Bronchial epithelial cell (primary cell): ENCODE results near the gene PIEZO1. TPM values are rescaled to one million over a fixed set of nuclear protein-coding genes. Genes with fewer than 3 reads are reported as not detected.

ENCODE experiments used
- DNase-seq: peaks from one replicate; pipeline ENCODE4 v3.0.0-alpha.2; 2010; ENCODE audit warnings: low read depth
- FAIRE-seq: peaks from 2 replicates; lab custom pipeline; 2011; peaks lifted over from hg19 to GRCh38; lab: Jason Lieb, UNC
- H3K27me3 ChIP-seq: 2 replicates; pipeline ENCODE4 v1.5.1; 2011; ENCODE audit warnings: low read length; ENCODE audit not compliant: control insufficient read depth, insufficient read depth
- H3K36me3 ChIP-seq: 2 replicates; pipeline ENCODE4 v1.5.1; 2011; ENCODE audit warnings: low read length; ENCODE audit not compliant: control insufficient read depth, insufficient read depth
- H3K4me3 ChIP-seq: 2 replicates; pipeline ENCODE4 v1.5.1; 2011; ENCODE audit warnings: mild to moderate bottlenecking, low read depth, low read length, control low read depth
- total RNA-seq: library from RNA; depleted of rRNA; stranded (reverse); fragments of >200 nt; gene quantifications from 2 replicates; pipeline ENCODE4 v1.2.1, GENCODE V29; 2014
- TF ChIP-seq, protein P1 (sequence below): IDR thresholded peaks from 2 replicates; pipeline ENCODE4 v1.5.1; 2011; ENCODE audit warnings: mild to moderate bottlenecking, moderate library complexity, low read length, control low read depth, inconsistent platforms; ENCODE audit not compliant: insufficient read depth, severe bottlenecking

The PIEZO1 gene
- total RNA-seq, 1 donor from 2014 or later, result 98.2 TPM

DNA sequence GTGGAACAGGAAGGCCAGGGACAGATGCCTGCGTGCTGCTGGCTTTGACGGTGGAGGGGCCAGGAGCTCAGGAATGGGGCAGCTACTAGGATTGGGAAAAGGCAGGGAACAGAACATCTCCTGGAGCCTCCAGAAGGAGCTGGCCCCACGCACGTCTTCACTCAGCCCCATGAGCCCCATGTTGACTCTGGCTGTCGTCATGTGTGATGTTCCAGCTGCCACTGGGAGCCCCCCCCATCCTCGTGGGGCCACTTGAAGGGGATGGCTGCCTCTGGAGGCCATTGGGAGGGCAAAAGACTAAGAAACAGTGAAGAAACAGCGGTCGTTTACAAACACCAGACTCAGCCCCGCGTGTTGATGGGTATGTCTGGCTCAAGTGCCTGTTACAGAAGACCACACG is 45.2 kb upstream of the PIEZO1 start:
- H3K4me3 ChIP-seq, result no peak overlapping the region
- FAIRE-seq (no peak), DNase-seq (no peak)
- peaks cover 3% of the 10 kb centered on the region for H3K36me3 ChIP-seq
- H3K27me3 ChIP-seq, result no peaks in the 10 kb centered on the region
- TF ChIP-seq, protein P1, sequence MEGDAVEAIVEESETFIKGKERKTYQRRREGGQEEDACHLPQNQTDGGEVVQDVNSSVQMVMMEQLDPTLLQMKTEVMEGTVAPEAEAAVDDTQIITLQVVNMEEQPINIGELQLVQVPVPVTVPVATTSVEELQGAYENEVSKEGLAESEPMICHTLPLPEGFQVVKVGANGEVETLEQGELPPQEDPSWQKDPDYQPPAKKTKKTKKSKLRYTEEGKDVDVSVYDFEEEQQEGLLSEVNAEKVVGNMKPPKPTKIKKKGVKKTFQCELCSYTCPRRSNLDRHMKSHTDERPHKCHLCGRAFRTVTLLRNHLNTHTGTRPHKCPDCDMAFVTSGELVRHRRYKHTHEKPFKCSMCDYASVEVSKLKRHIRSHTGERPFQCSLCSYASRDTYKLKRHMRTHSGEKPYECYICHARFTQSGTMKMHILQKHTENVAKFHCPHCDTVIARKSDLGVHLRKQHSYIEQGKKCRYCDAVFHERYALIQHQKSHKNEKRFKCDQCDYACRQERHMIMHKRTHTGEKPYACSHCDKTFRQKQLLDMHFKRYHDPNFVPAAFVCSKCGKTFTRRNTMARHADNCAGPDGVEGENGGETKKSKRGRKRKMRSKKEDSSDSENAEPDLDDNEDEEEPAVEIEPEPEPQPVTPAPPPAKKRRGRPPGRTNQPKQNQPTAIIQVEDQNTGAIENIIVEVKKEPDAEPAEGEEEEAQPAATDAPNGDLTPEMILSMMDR, result no peak

DNA sequence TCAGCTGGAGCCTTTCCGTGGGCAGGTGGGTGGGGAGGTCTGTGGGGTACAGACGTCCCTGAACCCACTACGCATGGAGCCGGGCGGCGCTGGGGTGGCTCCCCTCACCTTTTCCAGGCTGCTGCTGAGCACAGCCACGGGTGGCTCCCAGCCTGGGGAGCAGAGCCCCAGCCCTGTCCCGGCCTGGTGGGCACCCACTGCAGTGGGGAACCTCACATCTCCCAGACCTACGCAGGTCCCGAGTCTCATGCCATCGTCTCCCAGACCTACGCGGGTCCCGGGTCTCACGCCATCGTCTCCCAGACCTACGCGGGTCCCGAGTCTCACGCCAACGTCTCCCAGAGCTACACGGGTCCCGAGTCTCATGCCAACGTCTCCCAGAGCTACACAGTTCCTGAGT is 43.7 kb upstream of the PIEZO1 start:
- FAIRE-seq, result no peak
- Histone ChIP-seq H3K27me3 (no peaks in the 10 kb centered on the region), H3K36me3 (peaks cover 6% of the 10 kb centered on the region), H3K4me3 (no peak overlapping the region)
- DNase-seq, result no peak
- TF ChIP-seq, protein P1, result no peak

DNA sequence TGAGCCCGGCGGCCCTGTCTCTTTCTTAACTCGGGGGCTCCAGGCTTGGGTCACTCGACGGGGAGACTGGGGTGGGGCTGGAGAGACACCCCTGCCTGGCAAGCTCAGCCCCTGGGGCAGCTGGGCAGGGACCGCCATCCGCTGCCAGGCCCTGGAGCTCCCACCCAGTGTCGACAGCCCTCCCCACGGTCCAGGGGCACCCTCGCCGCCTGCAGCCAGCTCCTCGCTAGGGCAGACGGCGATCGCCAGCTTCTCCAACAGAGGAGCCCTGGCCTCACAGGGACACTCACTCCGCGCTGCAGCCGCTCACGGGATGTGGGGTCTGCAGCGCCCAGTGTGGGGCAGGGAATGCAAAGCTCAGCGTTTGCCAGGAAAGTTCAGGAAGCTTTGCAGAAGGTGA is 42.7 kb upstream of the PIEZO1 start:
- TF ChIP-seq, protein P1, result no peak
- FAIRE-seq (no peak), DNase-seq (no peak)
- peaks cover 6% of the 10 kb centered on the region for H3K36me3 ChIP-seq
- H3K4me3 ChIP-seq, result no peak overlapping the region
- no peaks in the 10 kb centered on the region for H3K27me3 ChIP-seq

DNA sequence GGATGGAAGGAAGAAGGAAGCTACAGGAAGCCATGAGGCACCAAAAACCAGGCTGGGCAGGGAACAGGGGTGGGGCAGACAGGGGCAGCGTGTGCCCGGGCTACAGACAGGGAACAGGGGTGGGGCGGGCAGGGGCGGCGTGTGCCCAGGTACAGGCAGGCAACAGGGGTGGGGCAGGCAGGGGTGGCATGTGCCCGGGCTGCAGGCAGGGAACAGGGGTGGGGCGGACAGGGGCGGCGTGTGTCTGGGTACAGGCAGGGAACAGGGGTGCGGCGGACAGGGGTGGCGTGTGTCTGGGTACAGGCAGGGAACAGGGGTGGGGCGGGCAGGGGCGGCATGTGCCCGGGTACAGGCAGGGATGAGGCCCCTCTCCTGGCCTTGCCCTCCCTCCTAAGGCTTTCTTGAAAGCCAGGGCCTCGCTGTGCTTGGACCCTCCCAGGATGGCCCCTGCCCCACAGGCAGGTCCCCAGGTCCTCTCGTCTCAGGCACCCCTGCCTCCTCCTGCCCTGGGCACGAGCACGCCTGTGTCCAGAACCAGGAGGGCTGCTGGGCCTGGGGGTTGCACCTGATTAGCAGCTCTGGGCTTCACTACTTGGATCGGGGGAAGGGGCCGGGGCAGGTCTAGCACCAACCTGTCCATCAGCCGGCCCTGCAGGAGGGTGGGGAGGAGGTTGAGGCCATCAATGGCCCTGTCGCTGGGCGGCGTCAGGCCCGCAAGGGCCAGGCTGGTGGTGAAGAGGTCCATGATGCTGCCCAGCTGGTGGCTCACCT is 41.2 kb upstream of the PIEZO1 start:
- FAIRE-seq (no peak), DNase-seq (no peak)
- H3K4me3 ChIP-seq, result no peak overlapping the region
- TF ChIP-seq, protein P1, result no peak
- no peaks in the 10 kb centered on the region for H3K27me3 ChIP-seq
- peaks cover 11% of the 10 kb centered on the region for H3K36me3 ChIP-seq

DNA sequence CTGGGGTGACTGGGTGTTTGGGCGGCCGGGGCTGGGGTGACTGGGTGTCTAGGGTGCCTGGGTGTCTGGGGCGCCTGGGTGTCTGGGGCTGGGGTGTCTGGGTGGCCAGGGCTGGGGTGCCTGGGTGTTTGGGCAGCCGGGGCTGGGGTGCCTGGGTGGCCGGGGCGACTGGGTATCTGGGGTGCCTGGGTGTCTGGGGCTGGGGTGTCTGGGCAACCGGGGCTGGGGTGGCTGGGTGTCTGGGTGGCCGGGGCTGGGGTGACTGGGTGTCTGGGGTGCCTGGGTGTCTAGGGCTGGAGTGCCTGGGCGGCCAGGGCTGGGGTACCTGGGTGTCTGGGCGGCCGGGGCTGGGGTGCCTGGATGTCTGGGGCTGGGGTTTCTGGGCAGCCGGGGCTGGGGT is 40.1 kb upstream of the PIEZO1 start:
- Histone ChIP-seq H3K4me3 (no peak overlapping the region), H3K36me3 (peaks cover 11% of the 10 kb centered on the region), H3K27me3 (no peaks in the 10 kb centered on the region)
- DNase-seq (no peak), FAIRE-seq (no peak)
- TF ChIP-seq, protein P1, result no peak
